HCT116 (cell line): ENCODE measurements around the gene PPP1R1A.

Source experiments
- ATF3 ChIP-seq: IDR thresholded peaks from 2 replicates; pipeline ENCODE4 v1.6.1; 2012
- CEBPB ChIP-seq: IDR thresholded peaks from 2 replicates; pipeline ENCODE4 v1.6.1; 2012; ENCODE audit warnings: low read depth
- CTCF ChIP-seq, 3 experiments: fragments of 200-600 bp in 1 of 3; sonication (generic) in 1 of 3; IDR thresholded peaks in 2 of 3; conservative IDR thresholded peaks in 1 of 3; 2 replicates each; pipeline ENCODE4 v1.5.1; 2012 to 2017; ENCODE audit warnings: low read depth in 2 of 3, low read length in 2 of 3, antibody characterized with exemption in 1 of 3, borderline replicate concordance in 1 of 3, control low read depth in 1 of 3, mild to moderate bottlenecking in 1 of 3, mixed read lengths in 1 of 3, mixed run types in 1 of 3, moderate library complexity in 1 of 3; ENCODE audit not compliant: insufficient read depth in 1 of 3
- EGR1 ChIP-seq: IDR thresholded peaks from 2 replicates; pipeline ENCODE4 v1.6.1; 2012; ENCODE audit warnings: low read depth
- EZH2 ChIP-seq: fragments of 200-600 bp; sonication (generic); IDR thresholded peaks from 2 replicates; pipeline ENCODE4 v1.6.1; 2017; ENCODE audit warnings: antibody characterized with exemption, mixed run types
- FOSL1 ChIP-seq: IDR thresholded peaks from 2 replicates; pipeline ENCODE4 v1.6.1; 2012; ENCODE audit warnings: low read depth
- MAX ChIP-seq: IDR thresholded peaks from 2 replicates; pipeline ENCODE4 v1.6.1; 2012
- POLR2A ChIP-seq: IDR thresholded peaks from 2 replicates; pipeline ENCODE4 v1.7.0; 2011; ENCODE audit warnings: borderline replicate concordance; ENCODE audit not compliant: insufficient read depth, insufficient read length; ENCODE audit errors: extremely low read depth
- SP1 ChIP-seq: IDR thresholded peaks from 2 replicates; pipeline ENCODE4 v1.6.1; 2012; ENCODE audit warnings: low read depth
- SRF ChIP-seq: IDR thresholded peaks from 2 replicates; pipeline ENCODE4 v1.6.1; 2012; ENCODE audit warnings: low read depth
- ZNF274 ChIP-seq: fragments of 200-500 bp; sonication (Bioruptor generic); IDR thresholded peaks from 2 replicates; pipeline ENCODE4 v1.6.1; 2014; ENCODE audit warnings: mild to moderate bottlenecking, low read depth, low read length, inconsistent platforms
- TF ChIP-seq, protein P1 (sequence below): IDR thresholded peaks from 2 replicates; pipeline ENCODE4 v1.6.1; 2012; ENCODE audit warnings: low read depth

DNA sequence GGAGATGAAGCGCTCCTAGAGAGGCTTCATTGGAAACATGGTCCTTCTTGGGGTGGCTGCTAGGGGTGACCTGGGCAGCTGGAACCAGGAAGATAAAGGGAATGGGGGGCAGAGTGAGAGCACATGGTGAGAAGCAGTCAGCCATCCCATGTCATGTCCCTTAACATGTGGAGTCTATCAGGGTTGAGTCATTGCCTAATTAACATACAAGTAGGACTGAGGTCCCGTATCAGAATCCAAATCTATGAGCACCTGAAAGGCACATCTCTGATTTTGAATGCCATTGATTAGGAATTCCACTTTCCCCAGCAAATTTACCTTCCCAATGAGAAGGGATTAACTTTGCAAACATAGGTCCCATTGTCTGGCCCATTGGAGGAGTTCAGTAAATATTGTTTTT, 20.3 kb upstream of the PPP1R1A start:
- TF ChIP-seq CEBPB (no peak), EZH2 (no peak), SP1 (no peak), CTCF (IDR thresholded peaks at IDR 0.05 in 2 of 3, conservative IDR thresholded peaks at IDR 0.05 in 1 of 3; ENCODE audit: borderline replicate concordance in 1 of 3, insufficient read depth in 1 of 3, low read depth in 2 of 3, low read length in 2 of 3) (no peak), ATF3 (no peak), MAX (no peak), POLR2A (no peak), SRF (no peak), FOSL1 (no peak), EGR1 (no peak), ZNF274 (no peak)
- TF ChIP-seq, protein P1, sequence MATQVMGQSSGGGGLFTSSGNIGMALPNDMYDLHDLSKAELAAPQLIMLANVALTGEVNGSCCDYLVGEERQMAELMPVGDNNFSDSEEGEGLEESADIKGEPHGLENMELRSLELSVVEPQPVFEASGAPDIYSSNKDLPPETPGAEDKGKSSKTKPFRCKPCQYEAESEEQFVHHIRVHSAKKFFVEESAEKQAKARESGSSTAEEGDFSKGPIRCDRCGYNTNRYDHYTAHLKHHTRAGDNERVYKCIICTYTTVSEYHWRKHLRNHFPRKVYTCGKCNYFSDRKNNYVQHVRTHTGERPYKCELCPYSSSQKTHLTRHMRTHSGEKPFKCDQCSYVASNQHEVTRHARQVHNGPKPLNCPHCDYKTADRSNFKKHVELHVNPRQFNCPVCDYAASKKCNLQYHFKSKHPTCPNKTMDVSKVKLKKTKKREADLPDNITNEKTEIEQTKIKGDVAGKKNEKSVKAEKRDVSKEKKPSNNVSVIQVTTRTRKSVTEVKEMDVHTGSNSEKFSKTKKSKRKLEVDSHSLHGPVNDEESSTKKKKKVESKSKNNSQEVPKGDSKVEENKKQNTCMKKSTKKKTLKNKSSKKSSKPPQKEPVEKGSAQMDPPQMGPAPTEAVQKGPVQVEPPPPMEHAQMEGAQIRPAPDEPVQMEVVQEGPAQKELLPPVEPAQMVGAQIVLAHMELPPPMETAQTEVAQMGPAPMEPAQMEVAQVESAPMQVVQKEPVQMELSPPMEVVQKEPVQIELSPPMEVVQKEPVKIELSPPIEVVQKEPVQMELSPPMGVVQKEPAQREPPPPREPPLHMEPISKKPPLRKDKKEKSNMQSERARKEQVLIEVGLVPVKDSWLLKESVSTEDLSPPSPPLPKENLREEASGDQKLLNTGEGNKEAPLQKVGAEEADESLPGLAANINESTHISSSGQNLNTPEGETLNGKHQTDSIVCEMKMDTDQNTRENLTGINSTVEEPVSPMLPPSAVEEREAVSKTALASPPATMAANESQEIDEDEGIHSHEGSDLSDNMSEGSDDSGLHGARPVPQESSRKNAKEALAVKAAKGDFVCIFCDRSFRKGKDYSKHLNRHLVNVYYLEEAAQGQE: no peak
